GM18873 (cell line): ENCODE measurements around the gene RNF130.

Source experiments
- ATAC-seq: cut with Tn5 transposase; IDR thresholded peaks from one replicate; pipeline ENCODE4 v1.9.1; 2021; ENCODE audit warnings: mild to moderate bottlenecking, moderate library complexity, moderate number of reproducible peaks; ENCODE audit not compliant: unreplicated experiment, low FRiP score

RNF130 gene, protein sequence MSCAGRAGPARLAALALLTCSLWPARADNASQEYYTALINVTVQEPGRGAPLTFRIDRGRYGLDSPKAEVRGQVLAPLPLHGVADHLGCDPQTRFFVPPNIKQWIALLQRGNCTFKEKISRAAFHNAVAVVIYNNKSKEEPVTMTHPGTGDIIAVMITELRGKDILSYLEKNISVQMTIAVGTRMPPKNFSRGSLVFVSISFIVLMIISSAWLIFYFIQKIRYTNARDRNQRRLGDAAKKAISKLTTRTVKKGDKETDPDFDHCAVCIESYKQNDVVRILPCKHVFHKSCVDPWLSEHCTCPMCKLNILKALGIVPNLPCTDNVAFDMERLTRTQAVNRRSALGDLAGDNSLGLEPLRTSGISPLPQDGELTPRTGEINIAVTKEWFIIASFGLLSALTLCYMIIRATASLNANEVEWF

DNA sequence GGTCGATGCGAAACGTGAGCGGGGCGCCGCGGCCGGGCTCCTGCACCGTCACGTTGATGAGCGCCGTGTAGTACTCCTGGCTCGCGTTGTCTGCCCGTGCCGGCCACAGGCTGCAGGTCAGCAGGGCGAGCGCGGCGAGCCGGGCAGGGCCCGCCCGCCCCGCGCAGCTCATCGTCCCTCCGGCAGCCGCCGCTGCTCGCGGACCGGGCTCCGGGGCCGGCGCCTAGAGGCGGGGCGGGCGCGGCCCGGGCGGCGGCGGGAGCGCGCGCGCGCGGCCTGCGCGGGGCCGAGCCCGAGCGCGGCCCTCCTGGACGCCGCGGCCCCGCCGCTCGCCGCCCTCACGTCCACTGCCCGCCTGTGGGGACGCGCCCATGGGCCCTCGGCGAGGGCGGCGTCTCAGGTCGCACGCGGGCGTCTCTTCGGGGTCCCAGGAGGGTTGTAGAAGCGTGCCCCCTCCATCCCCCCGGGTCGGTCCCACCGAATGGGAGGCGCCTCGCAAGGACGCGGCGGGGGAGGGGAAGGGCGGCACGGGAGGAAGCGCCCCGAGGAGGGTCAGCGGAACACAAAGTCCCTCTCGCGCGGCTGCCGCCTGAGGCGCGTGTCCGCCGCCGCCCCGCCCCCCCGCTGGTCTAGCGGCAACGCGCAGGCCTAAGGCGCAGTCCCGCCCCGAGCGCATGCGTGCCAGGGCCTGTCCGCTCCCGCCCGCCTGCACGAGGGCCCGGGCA is at the start of gene RNF130:
RNF130 (minus strand) TSS at position 229 of the 725 bp plus-strand sequence; CDS start at position 172, 57 bp downstream.
- ATAC-seq, result no peak

DNA sequence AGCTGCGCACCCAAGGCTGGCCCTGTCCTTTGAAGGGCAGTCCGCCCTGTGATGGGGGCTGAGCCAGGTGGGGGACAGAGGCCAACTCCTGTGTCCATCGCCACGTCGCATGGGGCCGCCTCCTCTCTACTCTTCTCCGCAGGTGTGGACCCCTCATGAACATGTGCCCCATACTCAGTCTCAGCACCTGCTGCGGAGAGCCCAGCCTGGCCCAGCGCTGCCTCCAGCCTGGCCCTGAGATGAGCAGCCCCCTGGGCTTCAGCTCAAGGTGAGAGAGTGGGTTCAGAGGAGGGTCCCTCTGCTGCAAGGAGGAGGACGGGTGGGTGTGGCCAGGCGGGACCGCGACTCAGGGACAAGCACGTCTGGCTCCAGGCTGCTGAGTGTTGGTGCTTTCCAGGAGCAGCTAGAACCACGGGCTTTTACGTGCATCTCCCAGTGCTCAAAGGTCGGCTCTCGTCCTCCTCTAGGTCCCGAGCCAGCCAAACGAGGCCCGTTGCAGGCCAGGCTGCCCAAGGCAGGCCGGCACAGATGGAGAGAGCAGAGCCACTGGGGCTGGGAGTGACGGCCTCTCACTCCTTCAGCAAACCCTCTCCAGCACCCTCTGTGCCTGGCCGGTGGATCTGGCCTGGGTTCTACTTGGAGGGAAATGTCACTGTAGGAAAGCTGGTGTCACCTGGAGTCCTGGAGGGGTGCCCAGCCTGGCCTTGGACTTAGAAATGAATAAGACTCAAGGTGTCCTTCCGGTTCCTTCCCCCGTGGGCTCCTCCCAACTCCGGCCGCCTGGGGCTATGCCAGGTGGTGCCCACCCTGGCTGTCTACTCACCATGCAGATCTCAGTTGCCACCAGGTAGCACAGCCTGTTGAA is 48.9 kb upstream of the RNF130 start:
- ATAC-seq, result no peak

DNA sequence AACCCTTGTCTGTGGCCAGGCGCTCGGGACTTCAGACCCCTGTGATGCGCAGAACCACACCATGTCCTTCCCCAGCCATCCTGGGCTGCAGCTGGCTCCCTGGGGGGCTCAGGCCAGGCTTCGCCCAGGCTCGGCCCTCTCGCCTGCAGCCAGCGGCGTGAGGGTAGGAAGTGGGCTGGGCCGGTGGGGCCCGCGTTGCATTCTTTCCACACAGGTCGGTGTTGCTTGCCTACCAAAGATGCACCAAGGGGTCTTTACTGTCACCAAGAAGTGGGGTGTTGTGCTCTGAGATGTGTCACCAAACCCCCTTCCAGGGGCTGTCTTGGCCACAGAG is 48.3 kb upstream of the RNF130 start:
- ATAC-seq, result no peak

DNA sequence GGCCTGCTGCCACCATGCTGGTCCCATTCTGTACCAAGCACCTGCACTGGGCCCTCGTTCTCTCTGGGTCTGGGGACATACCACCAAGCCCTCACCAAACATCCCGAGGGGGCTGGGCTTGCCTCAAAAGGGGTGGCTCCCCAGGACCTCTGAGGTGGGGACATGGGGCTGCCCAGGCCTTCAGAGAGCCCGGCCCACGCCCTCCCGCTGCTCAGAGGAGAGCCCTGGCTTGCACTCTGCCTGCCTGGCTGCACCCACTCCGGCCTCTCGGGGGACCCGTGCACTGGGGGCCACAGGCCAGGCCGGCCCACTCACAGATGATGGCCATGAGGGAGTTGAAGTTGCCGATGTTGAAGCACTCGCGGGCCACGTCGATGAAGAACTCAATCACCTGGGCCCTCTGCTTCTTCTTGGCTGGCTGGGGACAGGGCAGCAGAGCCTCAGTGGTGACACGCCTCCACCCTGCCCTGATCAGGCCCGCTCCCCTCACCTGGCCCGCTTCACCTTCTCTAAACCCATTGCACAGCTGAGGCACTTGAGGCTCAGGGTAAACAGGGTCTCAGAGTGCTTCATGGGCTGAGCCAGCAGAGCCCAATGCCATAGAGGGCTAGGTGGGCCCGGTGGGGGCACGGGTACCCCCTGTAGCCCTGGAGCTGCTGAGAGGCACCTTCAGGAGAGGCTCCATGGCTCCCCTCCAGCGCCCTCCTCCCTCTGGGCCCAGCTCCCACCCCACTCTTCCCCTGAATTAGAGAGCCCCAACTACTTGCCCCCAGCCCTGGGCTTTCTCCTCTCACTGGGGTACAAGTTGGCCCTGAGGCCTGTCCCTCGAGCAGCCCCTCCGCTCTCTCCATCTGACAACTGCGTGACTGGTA is 47.7 kb upstream of the RNF130 start:
- no peak for ATAC-seq

DNA sequence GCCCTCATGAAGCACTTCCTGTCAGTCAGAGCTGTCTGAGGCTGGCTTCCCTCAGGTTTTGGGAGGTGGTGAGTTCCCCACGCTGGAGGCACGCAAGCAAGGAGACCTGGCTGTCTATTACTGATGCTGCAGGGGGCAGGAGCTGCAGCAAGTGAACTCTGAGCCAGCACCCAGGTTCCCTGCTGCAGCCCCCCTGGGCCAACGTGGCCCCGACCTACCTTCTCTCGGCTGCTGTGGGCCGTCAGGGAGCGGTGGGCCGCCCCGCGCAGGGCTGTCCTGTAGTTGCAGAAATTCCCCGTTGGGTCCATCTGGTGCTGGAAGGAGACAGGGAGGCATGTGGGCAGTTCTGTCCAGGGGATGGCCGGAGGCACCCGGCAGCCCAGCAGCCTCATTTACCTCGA is 46.8 kb upstream of the RNF130 start:
- ATAC-seq, result no peak

DNA sequence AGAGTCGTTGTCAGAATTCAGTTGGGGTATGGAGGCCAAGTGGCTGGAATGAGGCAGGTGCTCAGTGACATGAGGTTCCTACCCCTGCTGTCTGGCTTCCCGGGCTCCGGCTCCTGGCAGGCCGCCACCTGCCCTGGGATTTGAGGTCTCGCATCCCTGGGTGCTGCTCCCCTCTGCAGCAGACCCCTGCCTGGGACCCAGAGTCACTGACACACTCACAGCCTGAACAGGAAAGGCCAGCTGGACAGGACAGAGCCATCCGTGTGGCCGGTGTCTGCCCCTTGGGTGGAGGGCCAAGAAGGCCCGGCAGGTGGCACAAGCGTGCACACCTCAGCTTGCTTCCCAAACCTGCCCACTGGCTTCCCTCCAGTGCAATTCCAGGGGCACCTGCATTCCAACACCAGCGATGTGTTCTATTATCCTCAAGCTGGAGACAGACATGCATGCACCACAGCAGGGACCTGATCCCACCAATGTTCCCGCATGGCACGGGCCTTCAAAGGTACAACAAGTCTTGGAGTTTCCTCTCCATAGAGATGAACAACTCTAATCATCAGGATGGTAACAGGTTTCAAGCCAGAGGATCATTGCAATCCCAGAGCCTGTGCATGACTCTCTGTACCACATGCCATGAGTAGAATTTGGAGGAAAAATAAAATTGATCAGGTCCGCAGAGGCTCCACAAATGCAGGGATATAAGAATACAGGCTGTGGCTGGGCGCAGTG is 45.6 kb upstream of the RNF130 start:
- ATAC-seq, result no peak

DNA sequence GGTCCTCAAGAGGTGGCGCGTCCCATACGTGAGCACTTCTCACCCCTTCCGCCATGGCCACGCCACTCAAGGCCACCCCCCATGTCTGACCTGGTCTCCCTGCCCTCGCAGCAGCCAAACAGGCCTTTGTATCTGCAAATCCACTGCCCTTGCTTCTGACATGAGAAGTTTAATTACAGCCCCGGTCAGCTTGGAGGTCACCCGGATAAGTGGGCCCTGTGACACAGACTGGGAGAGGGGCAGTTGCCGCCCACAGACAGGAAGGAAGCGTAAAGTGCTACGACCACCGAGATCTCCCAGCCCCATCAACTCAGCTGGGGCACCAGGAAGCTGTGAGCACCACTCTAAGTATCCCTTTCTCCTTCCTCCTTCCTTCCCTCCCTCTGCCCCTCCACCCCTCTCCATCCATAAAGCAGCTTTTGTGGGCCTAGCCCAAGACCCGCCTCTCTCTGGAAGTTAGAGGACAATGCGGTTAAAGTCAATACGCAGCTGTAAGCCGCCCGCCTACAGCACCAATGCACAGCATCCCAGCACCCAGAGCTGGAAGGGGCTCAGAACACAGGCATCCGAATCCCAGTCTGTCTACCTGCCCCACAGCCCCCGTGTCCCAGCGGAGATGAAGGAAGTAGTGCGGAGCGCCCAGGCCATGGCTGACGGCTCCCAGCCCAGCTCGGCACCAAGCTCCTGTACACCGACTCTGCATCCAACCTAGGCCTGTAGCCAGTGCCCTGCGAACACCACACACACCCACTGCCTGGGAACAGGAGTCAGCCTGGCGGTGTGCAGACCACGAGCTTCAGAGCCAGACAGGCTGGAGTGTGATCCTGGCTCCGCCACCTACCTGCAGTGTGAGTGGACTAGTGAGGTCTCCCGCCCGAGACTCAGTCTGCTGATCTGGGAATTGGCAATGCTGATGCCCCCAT is 44.8 kb upstream of the RNF130 start:
- ATAC-seq, result no peak

DNA sequence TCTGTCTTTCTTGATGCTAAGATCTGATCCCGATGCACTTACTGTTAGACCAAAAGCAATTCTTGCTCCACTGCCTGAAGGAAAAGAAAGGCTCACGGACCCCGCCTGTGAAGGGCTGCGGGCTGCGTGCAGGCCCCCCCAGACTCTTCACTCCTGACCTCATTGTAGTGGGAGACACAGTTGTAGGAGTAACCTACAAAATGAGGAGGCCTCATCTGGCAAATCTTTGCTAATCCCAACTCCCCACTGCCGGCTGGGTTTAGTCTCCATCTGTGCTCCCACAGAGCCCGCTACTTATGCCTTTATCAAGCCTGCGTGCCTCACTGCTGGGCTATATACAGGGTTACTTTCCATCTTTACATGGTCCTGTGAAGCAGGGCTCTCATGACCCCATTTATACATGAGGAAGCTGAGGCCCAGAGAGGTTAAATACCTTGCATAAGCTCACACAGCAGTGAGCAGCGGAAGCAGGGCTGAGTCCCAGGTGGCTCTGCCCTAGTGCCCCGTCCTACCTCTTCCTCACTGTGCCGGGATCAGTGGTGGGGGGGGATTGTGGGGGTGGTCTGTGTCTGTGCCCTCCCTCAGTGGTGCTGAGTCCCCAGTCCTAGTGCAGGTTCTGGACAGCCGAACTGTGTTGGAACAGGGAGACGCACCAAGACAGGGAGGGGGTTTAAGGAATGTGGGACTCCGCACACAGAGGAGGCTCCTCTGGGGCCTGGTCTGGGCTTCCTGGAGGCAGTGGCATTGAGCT is 43.9 kb upstream of the RNF130 start:
- no peak for ATAC-seq

DNA sequence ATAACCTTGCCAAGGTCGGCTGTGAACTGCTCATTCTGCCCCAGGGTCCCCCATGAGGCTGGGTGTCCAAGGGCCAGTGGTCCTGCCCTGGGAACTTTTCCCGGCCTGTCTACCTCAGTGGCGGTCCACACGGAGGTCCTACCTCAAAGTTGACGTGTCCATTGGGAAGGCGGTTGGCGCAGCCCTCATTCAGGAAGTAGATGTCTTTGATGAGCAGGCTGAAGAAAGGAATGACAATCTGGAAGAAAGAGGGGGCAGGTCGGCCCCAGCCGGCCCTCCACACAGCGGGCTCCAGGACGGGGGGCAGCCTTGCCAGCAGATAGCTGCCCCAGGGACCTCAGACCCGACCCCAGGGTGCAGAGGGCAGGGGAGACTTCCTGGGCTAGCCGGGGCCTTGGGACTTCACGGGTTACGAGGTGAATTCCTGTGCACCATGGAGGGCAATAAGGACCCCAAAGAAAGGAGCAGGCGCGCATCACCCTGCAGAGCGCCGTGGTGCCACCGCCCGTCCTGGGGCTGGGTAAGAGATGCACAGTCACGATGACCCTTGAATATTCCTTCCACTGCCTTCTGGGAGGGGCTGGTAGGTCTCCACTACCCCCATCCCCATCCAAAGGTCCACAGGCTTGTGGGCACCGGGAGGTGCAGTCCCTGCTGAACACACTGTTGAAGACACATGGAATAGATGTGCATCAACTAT is 42.9 kb upstream of the RNF130 start:
- ATAC-seq, result no peak

DNA sequence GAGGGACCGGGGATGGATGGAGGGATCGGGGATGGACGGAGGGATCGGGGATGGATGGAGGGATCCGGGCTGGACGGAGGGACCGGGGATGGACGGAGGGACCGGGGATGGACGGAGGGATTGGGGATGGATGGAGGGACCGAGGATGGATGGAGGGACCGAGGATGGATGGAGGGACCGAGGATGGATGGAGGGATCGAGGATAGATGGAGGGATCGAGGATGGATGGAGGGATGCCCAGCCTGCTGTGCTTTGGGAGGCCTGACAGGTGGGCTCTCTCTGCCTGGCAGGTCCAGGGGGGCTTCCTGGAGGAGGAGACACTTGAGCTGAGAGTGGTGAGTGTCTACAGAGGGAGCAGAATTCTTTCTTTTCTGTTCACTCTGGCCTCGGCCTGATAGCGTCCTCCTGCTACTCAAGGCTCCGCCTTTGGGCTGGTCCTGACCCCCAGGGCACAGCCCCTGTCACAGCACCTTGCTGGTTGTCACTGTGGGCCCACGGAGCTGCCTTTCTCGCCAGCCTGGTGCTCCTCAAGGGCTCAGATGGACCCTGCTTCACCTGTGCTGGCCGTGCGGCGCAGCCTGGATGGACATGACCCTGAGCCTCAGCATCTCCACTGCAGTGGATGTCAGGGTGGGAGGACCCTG is 42.2 kb upstream of the RNF130 start:
- ATAC-seq, result no peak

DNA sequence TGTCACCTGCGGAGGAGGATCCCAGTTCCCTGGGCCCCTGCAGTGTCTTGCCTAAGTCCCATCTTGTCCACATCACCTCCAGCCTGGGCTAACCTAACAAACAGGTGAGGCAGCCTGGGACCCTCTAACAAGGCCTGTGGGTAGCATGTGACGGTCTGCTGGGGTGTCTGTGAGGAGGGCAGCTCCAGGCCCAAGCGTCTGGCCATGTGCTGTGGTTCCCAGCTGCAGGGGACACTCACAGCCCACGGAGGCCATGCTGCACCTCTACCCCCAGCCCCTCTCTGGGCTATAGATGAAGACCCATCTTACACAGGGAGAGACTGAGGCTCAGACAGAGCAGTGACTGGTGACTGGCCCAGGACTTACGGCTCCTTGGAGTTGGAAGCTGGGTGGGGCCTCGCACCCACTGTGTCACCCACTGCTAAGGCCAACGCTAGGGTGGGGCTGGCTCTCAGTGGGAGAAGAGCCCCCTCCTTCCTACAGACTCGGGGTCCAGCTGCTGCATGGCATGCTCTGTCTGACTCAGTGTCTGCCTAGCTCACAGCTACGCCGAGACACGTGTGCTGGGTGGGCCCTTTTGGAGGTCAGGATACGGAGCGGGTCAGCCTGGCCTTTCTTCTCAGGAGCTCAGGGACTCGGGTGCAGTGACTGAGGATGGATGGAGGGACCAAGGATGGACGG is 40.8 kb upstream of the RNF130 start:
- ATAC-seq, result no peak

DNA sequence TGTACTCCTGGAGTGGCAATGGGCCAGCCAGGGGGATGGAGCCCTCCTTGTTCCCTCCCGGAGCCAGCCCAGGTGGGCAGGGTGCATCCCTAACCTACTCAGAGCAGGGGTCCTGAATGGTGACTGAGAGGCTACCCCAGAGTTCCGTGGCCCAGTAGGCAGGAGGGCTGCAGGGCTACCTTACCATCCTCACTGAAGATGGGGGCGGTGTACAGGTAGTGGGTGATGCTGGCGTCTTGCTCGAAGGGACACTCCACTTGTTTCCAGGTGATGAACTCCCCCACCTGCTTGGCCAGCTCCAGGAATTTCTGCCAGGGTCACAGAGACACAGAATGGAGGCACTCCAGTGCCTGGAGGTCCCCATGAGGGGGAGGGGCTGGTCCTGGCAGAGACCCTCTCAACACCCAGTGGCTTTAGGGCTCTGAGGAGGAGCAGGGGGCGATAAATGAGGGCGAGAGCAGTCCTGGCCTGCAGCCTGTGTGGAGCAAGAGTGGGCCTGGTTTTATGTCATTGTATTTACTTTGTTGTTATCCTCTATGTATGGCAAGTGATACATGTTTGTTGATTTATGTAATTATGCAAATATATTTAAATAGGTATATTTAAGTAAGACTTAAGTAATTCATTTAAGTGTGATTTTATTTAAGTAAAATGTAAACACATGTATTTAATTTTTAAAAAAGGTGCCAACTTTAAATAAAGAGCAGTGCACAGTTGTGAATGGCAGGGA is 39.9 kb upstream of the RNF130 start:
- ATAC-seq, result no peak

DNA sequence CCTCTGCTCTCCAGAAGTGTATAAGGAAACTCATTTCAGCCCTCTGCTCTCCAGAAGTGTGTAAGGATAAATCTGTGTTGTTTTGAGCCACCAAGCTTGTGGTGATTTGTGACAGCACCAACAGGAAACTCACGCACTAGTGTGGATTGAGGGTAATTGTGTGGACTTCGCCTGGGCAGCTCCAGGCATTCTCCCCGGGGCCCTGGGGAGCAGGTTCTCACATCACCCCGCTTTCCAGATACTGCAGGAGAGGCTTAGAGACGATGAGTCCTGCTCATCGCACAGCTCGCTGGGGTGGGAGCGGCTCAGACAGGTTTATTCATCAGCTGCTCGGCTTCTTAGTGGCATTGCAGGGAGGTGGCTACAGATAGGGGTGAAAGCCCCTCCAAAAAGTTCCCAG is 38.4 kb upstream of the RNF130 start:
- ATAC-seq, result no peak

DNA sequence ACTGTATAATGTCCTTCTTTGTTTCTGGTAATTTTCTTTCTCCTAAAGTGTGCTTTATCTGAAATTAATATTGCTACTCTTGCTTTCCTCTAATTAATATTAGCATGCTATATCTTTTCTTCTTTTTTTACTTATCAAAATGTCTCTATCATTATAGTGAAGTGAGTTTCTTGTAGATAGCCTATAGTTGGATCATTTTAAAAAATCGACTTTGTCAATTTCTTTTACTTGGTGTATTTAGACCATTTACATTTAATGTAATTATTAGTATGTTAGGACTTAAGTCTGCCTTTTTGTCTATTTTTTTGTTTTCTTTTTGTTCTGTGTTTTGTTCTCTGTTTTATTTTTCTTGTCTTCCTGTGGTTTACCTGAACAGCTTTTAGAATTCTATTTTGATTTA is 35.4 kb upstream of the RNF130 start:
- ATAC-seq, result no peak

DNA sequence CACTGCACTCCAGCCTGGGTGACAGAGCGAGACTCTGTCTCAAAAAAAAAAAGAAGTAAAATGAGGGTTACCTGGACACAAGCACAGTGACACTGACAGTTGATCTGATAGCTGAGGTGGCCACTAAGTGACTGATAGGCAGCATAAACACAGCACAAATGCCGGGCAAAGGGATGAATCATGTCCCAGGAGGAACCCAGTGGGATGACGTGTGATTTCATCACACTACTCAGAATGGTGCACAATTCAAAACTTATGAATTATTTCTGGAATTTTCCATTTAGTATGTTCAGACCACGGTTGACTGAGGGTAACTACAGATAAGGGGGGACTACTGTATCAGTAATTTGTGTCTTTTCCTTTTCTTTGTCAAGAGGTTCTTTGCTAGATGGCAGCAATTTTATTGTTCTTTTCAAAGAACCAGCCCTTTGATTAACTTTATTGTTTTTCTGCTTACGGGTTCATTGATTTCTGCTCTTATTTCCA is 34.3 kb upstream of the RNF130 start:
- ATAC-seq, result no peak
